ENCODE measurements around the gene STK11. TPM values are rescaled to one million over a fixed set of nuclear protein-coding genes. Genes with fewer than 3 reads are reported as not detected.
A peak's percentile ranks its signal among the peaks of the same experiment; 100 is the strongest.

The STK11 gene
- total RNA-seq, 3 donors from 2014 or later (not counting 1 experiment from before 2014, with no cell fraction given): 51.5 to 61.1 (median 54.0) TPM

- no peaks in the 10 kb centered on the region for H3K27me3 ChIP-seq (ENCODE audit: control insufficient read depth, insufficient read depth, low read length)
- Mint-ChIP-seq H3K9me3 (no peaks in the 10 kb centered on the region), H3K4me3 (no peak overlapping the region), H3K36me3 (no peaks in the 10 kb centered on the region), H3K27me3 (ENCODE audit: low read depth in 2 of 2) (no peaks in the 10 kb centered on the region), H3K27ac (no peak overlapping the region), H3K4me1 (peaks cover 6 to 18% of the 10 kb centered on the region in 2 donors)
- peaks cover 3% of the 10 kb centered on the region for H3K36me3 ChIP-seq (ENCODE audit: control insufficient read depth, insufficient read depth, low read length)
- H3K4me3 ChIP-seq (ENCODE audit: low read length): no peak overlapping the region
- WGBS (ENCODE audit: insufficient coverage): 91% methylated on average over 11 of the region's 18 CpGs
- H3K9me3 ChIP-seq (ENCODE audit: control insufficient read depth, insufficient read depth, low read length): no peaks in the 10 kb centered on the region
- intact Hi-C loops (cut with micrococcal nuclease): no loop called here
- no peak overlapping the region for H3K27ac ChIP-seq (ENCODE audit: low read length)
- ATAC-seq (no peak), DNase-seq (no peak)
- H3K4me1 ChIP-seq (ENCODE audit: control insufficient read depth, insufficient read depth, low read length): peaks cover 2% of the 10 kb centered on the region
- TF ChIP-seq CTCF (IDR thresholded peaks at IDR 0.05): no peak
These were observed 43.9 kb upstream of the STK11 start for GRCh38 chr19:1161716-1162115.

- Mint-ChIP-seq H3K4me3 (no peak overlapping the region), H3K27ac (peak overlapping the region in 1 of 2 donors; percentile 58), H3K27me3 (ENCODE audit: low read depth in 2 of 2) (no peaks in the 10 kb centered on the region), H3K36me3 (no peaks in the 10 kb centered on the region), H3K4me1 (peaks cover 6 to 18% of the 10 kb centered on the region in 2 donors), H3K9me3 (no peaks in the 10 kb centered on the region)
- Histone ChIP-seq H3K4me1 (ENCODE audit: control insufficient read depth, insufficient read depth, low read length) (peaks cover 6% of the 10 kb centered on the region), H3K27ac (ENCODE audit: low read length) (no peak overlapping the region), H3K4me3 (ENCODE audit: low read length) (no peak overlapping the region), H3K9me3 (ENCODE audit: control insufficient read depth, insufficient read depth, low read length) (no peaks in the 10 kb centered on the region), H3K27me3 (ENCODE audit: control insufficient read depth, insufficient read depth, low read length) (no peaks in the 10 kb centered on the region), H3K36me3 (ENCODE audit: control insufficient read depth, insufficient read depth, low read length) (peaks cover 3% of the 10 kb centered on the region)
- 90% methylated on average over 25 of the region's 26 CpGs for WGBS (ENCODE audit: insufficient coverage)
- TF ChIP-seq CTCF (IDR thresholded peaks at IDR 0.05): no peak
- DNase-seq (no peak), ATAC-seq (peak in 2 of 3 donors; percentile 10 to 21)
- intact Hi-C loops (cut with micrococcal nuclease): no loop called here
These were observed 42.9 kb upstream of the STK11 start for GRCh38 chr19:1162404-1163282.

- H3K4me1 ChIP-seq (ENCODE audit: control insufficient read depth, insufficient read depth, low read length): peaks cover 13% of the 10 kb centered on the region
- no peaks in the 10 kb centered on the region for H3K27me3 Mint-ChIP-seq (ENCODE audit: low read depth in 2 of 2)
These were observed 42.2 kb upstream of the STK11 start for GRCh38 chr19:1163283-1163933.

More at GRCh38 chr19:1163283-1163933, 42.2 kb upstream of the STK11 start:
- peaks cover 6 to 23% of the 10 kb centered on the region in 2 donors for H3K4me1 Mint-ChIP-seq
- no peak for TF ChIP-seq CTCF (IDR thresholded peaks at IDR 0.05)
- DNase-seq (no peak), ATAC-seq (no peak)
- H3K36me3 Mint-ChIP-seq: no peaks in the 10 kb centered on the region
- no peak overlapping the region for H3K4me3 Mint-ChIP-seq
- no peak overlapping the region for H3K27ac ChIP-seq (ENCODE audit: low read length)
- H3K9me3 Mint-ChIP-seq: no peaks in the 10 kb centered on the region
- no peaks in the 10 kb centered on the region for H3K9me3 ChIP-seq (ENCODE audit: control insufficient read depth, insufficient read depth, low read length)
- WGBS (ENCODE audit: insufficient coverage): 95% methylated on average over 41 of the region's 41 CpGs
- no peaks in the 10 kb centered on the region for H3K36me3 ChIP-seq (ENCODE audit: control insufficient read depth, insufficient read depth, low read length)
- peak overlapping the region in 1 of 2 donors; percentile 58 for H3K27ac Mint-ChIP-seq
- intact Hi-C loops (cut with micrococcal nuclease): no loop called here
- no peaks in the 10 kb centered on the region for H3K27me3 ChIP-seq (ENCODE audit: control insufficient read depth, insufficient read depth, low read length)
- H3K4me3 ChIP-seq (ENCODE audit: low read length): no peak overlapping the region
